IPS-18c (cell line): ENCODE data around the gene TMEM214.
A peak's percentile ranks its signal among the peaks of the same experiment; 100 is the strongest.
"Not testable (repeated sequence)": the region's sequence is repeated elsewhere in the genome, so short reads cannot be mapped to it uniquely, and the experiment has no call there.

Experiments used
- H3K4me3 ChIP-seq: 2 replicates; pipeline ENCODE4 v1.7.0; 2013; ENCODE audit warnings: low read depth, mild to moderate bottlenecking, low read length, moderate library complexity; ENCODE audit not compliant: insufficient read depth
- H3K9me3 ChIP-seq: one replicate; pipeline ENCODE4 v1.6.1; 2013; ENCODE audit warnings: mild to moderate bottlenecking, low read length, moderate library complexity; ENCODE audit not compliant: control insufficient read depth, insufficient read depth

Gene TMEM214

GRCh38 chr2:27071990-27072830 is 39.4 kb downstream of the TMEM214 start:
- Histone ChIP-seq H3K4me3 (peak overlapping the region; percentile 84), H3K9me3 (no peaks in the 10 kb centered on the region)

DNA sequence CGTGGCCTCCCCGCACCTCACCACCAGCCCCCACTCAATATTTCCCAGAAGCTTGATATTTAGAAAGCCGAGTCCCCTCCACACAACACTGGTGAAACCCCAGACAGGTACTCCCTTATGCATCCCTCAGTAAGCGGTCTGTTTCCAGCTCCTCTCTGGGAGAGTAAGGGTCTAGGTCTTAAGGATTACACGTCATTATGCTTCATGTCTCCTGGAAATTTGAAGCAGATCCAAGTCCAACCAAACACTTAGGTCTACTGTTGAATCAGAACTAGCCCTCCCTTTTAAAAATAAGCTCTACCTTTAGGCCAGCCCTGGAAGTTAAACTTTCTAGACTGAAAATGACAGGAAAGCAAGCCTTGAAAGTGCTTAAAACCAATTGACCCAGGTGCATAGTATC is 40.2 kb downstream of the TMEM214 start:
- peak overlapping the region; percentile 84; the same call in 1 of the 2 replicates for H3K4me3 ChIP-seq

GRCh38 chr2:27073782-27074181 is 41.0 kb downstream of the TMEM214 start:
- Histone ChIP-seq H3K4me3 (no peak overlapping the region), H3K9me3 (no peaks in the 10 kb centered on the region)

More for the DNA sequence above, 40.2 kb downstream of the TMEM214 start:
- H3K9me3 ChIP-seq = no peaks in the 10 kb centered on the region

DNA sequence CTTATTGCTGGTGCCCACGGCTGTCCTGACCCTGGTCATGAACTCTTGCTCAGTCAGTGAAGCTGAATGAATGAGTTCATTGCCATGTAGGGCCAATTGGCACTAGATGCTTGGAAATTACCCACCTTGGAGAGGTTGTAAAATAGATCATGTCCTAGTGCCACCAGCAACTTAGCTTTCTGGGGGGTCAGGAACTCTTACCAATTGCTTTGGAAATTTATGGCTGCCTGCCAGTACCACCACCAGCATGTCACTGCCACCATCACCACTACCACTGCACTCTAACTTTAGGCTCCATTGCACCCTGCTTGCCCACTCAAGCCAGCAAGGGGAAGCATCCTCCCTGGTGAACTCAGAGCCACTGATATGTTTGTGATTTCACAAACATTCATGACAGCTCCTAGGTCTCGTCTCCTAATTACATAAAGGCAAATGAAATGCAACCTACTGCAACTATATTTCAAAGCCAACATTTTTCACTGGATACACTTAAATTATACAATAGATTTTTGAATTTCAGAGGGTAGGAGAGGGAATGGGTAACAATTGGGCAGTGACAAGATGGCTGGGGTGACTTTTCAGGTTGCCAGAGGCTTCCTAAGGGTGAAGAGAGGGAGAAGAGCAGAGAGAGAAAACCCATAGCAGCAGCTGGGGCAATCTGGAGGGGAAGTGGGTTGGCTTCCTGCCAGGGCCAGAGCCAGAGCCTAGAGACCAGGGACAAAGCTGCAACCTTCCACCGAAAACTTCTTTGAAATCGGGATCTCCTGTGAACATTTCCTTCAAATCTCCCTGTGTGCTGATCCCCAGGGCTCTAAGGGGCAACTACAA is 42.2 kb downstream of the TMEM214 start:
- Histone ChIP-seq H3K9me3 (no peaks in the 10 kb centered on the region), H3K4me3 (no peak overlapping the region)

DNA sequence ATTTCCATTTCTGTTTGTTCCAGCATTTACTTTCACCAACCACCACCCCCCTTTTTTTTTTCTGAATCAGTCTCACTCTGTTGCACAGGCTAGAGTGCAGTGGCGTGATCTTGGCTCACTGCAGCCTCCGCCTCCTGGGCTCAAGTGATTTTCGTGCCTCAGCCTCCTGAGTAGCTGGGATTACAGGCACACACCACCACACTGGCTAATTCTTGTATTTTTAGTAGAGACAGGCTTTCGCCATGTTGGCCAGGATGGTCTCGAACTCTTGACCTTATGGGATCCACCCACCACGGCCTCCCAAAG is 42.8 kb downstream of the TMEM214 start:
- H3K4me3 ChIP-seq, H3K9me3 ChIP-seq: not testable (repeated sequence)

- Histone ChIP-seq H3K9me3 (no peaks in the 10 kb centered on the region), H3K4me3 (no peak overlapping the region)
These were observed 43.6 kb downstream of the TMEM214 start for GRCh38 chr2:27076323-27076722.

DNA sequence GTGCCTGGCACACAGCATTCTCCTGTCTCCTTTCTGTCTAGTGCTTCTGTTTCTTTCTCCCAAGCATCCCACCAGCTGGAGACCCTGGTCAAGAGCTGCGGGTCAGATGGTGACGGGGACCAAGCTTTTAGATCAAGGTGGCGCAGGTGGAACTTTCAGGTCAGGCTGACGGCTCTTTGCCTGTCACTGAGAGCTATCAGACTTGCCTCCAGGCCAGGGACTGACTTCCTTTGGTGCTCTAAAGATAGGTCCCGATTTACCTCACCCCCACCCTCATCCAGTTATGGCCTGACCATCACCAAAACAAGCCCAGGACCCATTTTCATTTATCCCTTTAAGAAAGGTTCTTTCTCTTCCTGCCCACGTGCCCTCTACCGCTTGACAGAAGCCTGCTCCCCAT is 44.5 kb downstream of the TMEM214 start:
- H3K9me3 ChIP-seq = no peaks in the 10 kb centered on the region

GRCh38 chr2:27078267-27079194 is 45.8 kb downstream of the TMEM214 start, which contains the start of gene EMILIN1:
TSS of gene EMILIN1 (plus strand) at chr2:27078615. CDS start at chr2:27079066, 451 bp downstream.
- H3K4me3 ChIP-seq = no peak within 1 kb of the TSS
- H3K9me3 ChIP-seq = no peaks in the 10 kb centered on the region

More for the DNA sequence above, 44.5 kb downstream of the TMEM214 start:
- H3K4me3 ChIP-seq = no peak overlapping the region

DNA sequence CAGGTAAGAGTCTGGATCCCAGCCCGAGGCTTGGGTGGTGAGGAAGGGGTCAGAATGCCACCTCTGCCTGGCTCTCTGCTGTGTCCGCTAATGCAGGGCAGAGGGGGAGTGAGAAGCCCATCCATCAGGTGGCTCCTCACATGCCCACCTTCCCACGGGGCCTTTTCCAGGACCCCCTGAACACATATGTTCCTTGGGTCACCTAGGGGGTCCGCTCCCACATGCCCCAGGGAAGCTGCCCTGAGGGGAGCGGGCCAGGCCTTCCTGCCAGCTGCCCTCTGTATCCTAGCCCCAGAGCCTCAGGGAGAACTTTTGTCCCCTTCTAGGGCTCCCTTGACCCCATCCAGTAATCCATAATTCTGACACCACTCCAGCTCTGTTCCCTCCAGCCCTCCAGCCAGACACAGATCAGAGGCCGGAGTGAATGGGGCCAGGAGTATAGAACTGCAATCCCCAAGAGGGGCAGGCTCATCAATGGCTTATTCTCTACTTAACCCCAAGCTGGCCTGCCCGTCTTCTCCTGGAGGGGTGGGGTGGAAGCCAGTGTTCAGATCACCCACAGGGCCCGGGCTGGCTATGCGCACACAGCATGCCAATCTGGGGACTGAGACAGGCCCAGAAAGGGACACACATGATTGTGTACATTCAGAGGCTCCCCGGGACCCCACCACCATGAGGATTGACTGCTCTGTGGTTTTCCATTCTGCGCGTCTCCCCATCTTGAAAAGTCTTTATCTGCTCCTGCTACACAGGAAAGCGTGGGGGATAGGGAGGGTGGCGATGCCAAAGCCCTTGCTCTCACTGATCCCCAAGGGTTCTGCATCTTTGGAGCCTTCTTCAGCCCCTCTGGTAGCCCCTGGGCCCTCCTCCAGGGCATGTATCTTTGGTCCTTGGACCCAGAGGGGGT is 46.7 kb downstream of the TMEM214 start:
- Histone ChIP-seq H3K9me3 (no peaks in the 10 kb centered on the region), H3K4me3 (no peak overlapping the region)

GRCh38 chr2:27080140-27080469 is 47.3 kb downstream of the TMEM214 start:
- H3K4me3 ChIP-seq = no peak overlapping the region

DNA sequence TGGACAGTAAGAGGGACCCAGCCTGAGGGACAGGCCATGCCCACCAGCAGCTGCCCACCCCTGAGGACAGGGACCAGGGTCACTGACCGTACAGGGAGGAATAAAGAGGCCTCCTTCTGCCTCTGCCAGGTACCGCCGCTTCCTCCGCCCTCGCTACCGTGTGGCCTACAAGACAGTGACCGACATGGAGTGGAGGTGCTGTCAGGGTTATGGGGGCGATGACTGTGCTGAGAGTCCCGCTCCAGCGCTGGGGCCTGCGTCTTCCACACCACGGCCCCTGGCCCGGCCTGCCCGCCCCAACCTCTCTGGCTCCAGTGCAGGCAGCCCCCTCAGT is 47.8 kb downstream of the TMEM214 start:
- Histone ChIP-seq H3K9me3 (no peaks in the 10 kb centered on the region), H3K4me3 (no peak overlapping the region)

More at GRCh38 chr2:27080140-27080469, 47.3 kb downstream of the TMEM214 start:
- H3K9me3 ChIP-seq = no peaks in the 10 kb centered on the region

- Histone ChIP-seq H3K9me3 (no peaks in the 10 kb centered on the region), H3K4me3 (no peak overlapping the region)
These were observed 49.4 kb downstream of the TMEM214 start for GRCh38 chr2:27081984-27082772.

- H3K9me3 ChIP-seq = no peaks in the 10 kb centered on the region
These were observed 50.1 kb downstream of the TMEM214 start for GRCh38 chr2:27082773-27083409.

GRCh38 chr2:27083410-27084296 is 50.9 kb downstream of the TMEM214 start:
- Histone ChIP-seq H3K4me3 (no peak overlapping the region), H3K9me3 (no peaks in the 10 kb centered on the region)

More at GRCh38 chr2:27082773-27083409, 50.1 kb downstream of the TMEM214 start:
- H3K4me3 ChIP-seq = no peak overlapping the region
